Measurements from ENCODE around the gene SOHLH1.
"Not testable (repeated sequence)": the region's sequence is repeated elsewhere in the genome, so short reads cannot be mapped to it uniquely, and the experiment has no call there.

Gene SOHLH1

GRCh38 chr9:135676891-135677290, 22.4 kb downstream of the SOHLH1 start:
- DNase-seq = no peak

GRCh38 chr9:135674977-135675376, 24.3 kb downstream of the SOHLH1 start:
- no peak for DNase-seq

DNA sequence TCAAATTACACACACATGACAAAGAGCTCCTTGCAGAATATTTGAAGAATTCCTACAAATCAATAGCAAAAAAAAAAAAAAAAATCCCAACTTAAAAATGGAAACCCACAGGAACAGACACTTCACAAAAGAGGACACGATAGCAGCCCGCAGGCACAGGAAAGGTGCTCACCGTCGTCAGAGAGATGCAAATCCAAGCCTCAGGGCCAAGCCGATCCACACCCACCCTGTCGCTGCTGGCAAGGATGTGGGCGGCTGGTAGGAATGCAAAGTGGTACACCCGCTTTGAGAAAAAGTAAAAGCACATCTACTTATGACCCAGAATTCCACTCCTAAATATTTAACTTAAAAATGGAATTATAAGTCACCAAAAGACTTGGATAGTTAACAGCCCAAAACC, 25.3 kb downstream of the SOHLH1 start:
- no peak for DNase-seq

DNA sequence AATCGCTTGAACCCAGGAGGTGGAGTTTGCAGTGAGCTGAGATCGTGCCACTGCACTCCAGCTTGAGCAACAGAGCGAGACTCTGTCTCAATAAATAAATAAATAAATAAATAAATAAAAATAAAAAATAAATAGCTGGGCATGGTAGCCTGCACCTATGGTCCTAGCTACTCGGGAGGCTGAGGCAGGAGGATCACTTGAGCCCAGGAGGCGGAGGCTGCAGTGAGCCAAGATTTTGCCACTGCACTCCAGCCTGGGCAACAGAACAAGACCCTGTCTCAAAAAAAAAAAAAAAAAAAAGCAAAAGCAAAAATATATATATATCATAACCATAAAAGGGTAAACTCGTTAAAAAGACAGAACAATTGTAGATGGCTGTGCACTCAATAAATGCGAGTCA, 26.5 kb downstream of the SOHLH1 start:
- DNase-seq = not testable (repeated sequence)

DNA sequence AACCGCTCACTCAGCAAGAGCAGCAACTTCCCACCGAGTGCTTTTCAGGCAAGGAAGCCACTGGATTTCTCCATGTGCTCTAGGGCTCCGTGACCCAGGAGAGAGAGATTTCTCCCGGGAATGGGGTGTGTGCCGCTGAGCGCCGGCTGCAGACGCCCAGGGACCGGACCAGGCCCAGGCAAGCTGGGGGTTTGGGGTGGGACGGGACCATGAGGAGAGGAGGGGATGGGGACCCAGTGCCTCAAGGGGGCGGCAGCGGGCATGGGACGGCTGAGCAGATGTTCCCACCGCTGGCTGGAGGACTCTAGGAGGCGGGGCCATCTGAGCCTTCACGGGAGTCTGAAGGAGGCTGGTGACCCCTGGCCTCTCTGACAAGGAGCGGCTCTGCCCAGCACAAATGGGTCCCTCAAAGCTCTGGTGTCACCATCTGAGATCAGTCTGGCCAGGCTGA, 27.7 kb downstream of the SOHLH1 start:
- DNase-seq = no peak

- DNase-seq = no peak
Observed at GRCh38 chr9:135670721-135671590, 28.3 kb downstream of the SOHLH1 start.

GRCh38 chr9:135669616-135670285, 29.5 kb downstream of the SOHLH1 start:
- DNase-seq = no peak

DNA sequence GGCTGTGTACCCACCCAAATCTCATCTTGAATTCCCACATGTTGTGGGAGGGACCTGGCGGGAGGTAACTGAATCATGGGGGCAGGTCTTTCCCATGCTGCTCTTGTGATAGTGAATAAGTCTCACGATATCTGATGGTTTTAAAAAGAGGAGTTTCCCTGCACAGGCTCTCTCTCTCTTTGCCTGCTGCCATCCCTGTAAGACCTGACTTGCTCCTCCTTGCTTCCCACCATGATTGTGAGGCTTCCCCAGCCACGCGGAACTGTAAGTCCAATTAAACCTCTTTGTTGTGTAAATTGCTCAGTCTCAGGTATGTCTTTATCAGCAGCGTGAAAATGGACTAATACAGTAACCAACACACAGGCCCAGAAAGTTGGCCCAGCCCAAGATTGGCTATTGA, 30.3 kb downstream of the SOHLH1 start:
- DNase-seq = not testable (repeated sequence)

- DNase-seq = no peak
Observed at GRCh38 chr9:135667463-135668001, 31.7 kb downstream of the SOHLH1 start.

- no peak for DNase-seq
Observed at GRCh38 chr9:135666534-135667462, 32.5 kb downstream of the SOHLH1 start.

- DNase-seq = no peak
Observed at GRCh38 chr9:135665795-135666189, 33.5 kb downstream of the SOHLH1 start.

- no peak for DNase-seq
Observed at GRCh38 chr9:135664801-135665794, 34.2 kb downstream of the SOHLH1 start.

- no peak for DNase-seq
Observed at GRCh38 chr9:135664266-135664665, 35.0 kb downstream of the SOHLH1 start.

- DNase-seq = no peak
Observed at GRCh38 chr9:135663857-135664256, 35.4 kb downstream of the SOHLH1 start.

GRCh38 chr9:135663451-135663770, 35.9 kb downstream of the SOHLH1 start:
- no peak for DNase-seq

DNA sequence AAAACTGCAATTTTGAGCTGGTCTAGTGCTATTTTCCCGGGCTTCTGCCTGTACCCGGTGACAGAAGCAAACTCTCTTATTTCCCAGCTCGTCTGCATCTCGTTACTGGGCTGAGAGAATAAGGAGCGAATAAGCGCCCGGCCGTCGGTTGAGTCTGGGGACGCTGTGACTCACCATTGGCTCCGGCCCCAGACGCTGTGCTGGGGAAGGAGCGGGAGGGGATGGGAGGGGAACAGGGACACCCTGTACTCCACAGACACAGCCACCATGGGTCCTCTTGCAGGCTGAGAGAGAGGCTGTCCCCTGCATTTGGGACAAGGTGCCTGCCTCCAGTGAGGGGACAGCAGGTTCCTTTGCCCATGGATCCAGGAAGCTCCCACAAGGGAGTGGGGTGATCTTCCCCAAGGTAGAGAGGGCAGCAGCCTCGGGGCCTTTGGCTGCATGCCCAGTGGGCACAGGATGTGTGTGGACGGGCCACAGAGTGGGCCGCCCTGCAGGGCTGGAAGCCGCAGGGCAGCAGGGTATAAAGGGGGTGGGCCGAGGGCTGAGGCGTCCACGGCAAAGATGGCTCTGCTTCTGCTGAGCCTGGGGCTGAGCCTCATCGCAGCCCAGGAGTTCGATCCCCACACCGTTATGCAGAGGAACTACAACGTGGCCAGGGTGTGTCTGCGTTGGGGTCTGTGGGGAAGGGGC, 36.4 kb downstream of the SOHLH1 start, which contains the start of gene LCN9:
LCN9 (plus strand) TSS at position 552 of the 693 bp plus-strand sequence; CDS start at position 565, 13 bp downstream.
- DNase-seq = no peak

DNA sequence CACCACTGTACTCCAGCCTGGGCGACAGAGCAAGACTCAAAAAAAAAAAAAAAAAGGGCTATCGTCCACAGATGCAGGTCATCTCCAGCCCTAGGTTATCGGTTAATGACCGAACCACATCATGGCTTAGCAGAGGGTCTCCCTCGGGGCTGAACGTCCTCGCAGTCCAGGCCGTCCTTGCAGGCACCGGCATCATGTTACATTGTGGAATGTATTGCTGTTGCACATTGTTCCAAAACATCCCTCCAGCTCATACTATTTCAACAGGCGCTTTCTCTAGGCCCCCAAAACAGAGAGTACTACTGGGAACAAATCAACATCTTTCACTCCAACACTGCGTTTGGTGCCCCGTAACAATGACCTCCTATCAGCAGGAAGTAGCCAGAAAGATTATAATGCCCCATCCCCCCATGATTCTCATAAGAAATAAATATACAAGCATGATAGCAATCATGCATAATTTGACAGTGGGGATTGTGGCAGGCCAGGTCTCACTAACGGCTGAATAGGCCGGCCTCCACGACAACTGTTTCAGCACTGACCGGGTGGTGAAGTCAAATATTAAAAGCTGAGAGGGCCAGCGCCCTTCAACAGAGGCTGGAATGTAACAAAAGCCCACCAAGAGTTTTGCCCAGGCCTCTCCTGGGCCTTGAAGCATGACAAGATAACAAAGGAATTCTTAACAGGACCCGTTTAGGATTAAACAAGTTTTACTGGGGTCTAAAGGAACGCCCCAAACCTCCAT, 37.3 kb downstream of the SOHLH1 start:
- no peak for DNase-seq

GRCh38 chr9:135660407-135660806, 38.9 kb downstream of the SOHLH1 start:
- DNase-seq = no peak

DNA sequence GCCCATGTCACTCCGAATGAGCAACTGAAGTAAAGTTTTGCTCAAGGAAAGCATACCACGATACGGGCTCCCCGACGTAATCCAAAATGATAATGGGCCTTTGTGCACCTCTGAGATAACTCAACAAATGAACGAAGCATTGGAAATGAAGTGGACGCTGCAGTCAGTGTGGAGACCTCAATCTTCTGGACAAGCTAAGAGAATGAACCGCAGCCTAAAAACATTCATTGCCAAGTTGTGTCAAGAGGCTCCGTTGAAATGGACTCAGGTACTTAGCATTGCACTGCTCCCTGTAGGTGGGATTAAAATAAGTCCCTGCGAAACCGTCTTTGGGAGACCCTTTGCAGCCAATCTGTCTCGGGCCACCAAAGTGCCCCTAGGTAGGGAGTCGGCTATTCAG, 40.0 kb downstream of the SOHLH1 start:
- DNase-seq = no peak

GRCh38 chr9:135657416-135657815, 41.9 kb downstream of the SOHLH1 start:
- no peak for DNase-seq
